Measurements from ENCODE around the gene ESRP2. TPM values are rescaled to one million over a fixed set of nuclear protein-coding genes. Genes with fewer than 3 reads are reported as not detected.

The ESRP2 gene
- total and polyA plus RNA-seq, 7 donors, result under 0.01 to 50.0 (median 12.1) TPM; not detected in 1

DNA sequence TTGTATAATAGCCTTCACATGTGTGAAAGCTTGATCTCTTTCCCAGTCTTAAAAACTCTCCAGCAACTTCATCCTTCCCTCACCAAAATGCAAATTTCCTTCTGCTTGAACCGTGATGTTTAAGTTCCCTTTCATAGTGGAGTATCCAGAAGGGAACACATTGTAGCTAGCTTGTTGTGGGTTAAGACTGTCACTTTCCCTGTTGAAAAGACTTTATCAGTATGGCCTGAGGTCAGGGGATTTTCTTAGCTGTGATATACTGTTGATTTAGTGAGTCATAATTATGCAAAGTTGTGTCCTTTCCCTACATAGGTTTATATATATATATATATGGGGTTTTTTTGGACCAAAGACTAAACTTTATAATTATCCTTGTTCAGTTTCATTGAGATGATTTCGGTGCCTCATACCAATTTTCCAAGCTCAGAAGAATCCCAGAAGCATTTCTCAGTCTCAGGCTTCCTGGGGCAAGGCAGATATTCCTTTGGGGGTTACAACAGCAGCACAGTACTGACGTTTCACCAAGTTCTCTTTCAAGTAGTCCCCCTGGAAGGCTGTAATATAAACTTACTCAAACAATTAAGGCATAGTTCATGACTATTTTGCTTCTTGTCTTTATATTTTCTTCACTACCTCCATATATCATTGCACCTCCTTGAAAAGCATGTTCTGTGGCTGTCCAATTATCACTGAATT lies 35.7 kb downstream of the ESRP2 start:
- WGBS, 2 donors, result 47 to 51% methylated on average over 3 of the region's 3 CpGs
- H3K4me1 ChIP-seq, result no peaks in the 10 kb centered on the region
- H3K9me3 ChIP-seq, result no peaks in the 10 kb centered on the region
- peaks cover 0 to 7% (median 0%) of the 10 kb centered on the region in 4 donors for H3K36me3 ChIP-seq
- no peak overlapping the region for H3K4me3 ChIP-seq
- no peak overlapping the region for H3K27ac ChIP-seq
- TF ChIP-seq POLR2AphosphoS5 (IDR thresholded peaks at IDR 0.05), result no peak
- no peak for TF ChIP-seq POLR2A (IDR thresholded peaks at IDR 0.05)
- TF ChIP-seq, protein P1, sequence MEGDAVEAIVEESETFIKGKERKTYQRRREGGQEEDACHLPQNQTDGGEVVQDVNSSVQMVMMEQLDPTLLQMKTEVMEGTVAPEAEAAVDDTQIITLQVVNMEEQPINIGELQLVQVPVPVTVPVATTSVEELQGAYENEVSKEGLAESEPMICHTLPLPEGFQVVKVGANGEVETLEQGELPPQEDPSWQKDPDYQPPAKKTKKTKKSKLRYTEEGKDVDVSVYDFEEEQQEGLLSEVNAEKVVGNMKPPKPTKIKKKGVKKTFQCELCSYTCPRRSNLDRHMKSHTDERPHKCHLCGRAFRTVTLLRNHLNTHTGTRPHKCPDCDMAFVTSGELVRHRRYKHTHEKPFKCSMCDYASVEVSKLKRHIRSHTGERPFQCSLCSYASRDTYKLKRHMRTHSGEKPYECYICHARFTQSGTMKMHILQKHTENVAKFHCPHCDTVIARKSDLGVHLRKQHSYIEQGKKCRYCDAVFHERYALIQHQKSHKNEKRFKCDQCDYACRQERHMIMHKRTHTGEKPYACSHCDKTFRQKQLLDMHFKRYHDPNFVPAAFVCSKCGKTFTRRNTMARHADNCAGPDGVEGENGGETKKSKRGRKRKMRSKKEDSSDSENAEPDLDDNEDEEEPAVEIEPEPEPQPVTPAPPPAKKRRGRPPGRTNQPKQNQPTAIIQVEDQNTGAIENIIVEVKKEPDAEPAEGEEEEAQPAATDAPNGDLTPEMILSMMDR (IDR thresholded peaks at IDR 0.05), result no peak
- TF ChIP-seq EP300 (IDR thresholded peaks at IDR 0.05), result no peak
- no peak for DNase-seq
- intact Hi-C loops (cut with DNase I), result no loop called here
- H3K27me3 ChIP-seq, result no peaks in the 10 kb centered on the region

DNA sequence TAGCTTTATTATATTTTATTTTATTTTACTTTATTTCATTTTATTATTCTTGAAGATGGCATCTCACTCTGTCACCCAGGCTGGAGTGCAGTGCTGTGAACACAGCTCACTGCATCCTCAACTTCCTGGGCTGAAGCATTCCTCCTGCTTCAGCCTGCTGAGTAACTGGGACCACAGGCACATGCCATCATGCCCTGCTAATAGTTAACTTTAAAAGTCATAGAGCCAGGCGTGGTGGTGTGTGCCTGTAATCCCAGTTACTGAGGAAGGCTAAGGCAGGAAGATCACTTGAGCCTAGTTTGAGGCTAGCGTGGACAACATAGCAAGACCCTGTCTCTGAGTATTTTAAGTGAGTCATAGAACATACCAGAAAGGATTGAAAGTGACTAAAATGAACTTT lies 38.7 kb downstream of the ESRP2 start:
- 79 to 86% methylated on average over 2 of the region's 2 CpGs for WGBS, 2 donors
- Histone ChIP-seq H3K4me1 (no peaks in the 10 kb centered on the region), H3K9me3 (no peaks in the 10 kb centered on the region), H3K27ac (no peak overlapping the region), H3K36me3 (peaks cover 0 to 7% (median 2%) of the 10 kb centered on the region in 4 donors), H3K4me3 (no peak overlapping the region), H3K27me3 (no peaks in the 10 kb centered on the region)
- TF ChIP-seq EP300 (IDR thresholded peaks at IDR 0.05) (no peak), POLR2A (IDR thresholded peaks at IDR 0.05) (no peak), POLR2AphosphoS5 (IDR thresholded peaks at IDR 0.05) (no peak)
- TF ChIP-seq, protein P1 (IDR thresholded peaks at IDR 0.05), result no peak
- DNase-seq, result no peak
- intact Hi-C loops (cut with DNase I), result no loop called here

DNA sequence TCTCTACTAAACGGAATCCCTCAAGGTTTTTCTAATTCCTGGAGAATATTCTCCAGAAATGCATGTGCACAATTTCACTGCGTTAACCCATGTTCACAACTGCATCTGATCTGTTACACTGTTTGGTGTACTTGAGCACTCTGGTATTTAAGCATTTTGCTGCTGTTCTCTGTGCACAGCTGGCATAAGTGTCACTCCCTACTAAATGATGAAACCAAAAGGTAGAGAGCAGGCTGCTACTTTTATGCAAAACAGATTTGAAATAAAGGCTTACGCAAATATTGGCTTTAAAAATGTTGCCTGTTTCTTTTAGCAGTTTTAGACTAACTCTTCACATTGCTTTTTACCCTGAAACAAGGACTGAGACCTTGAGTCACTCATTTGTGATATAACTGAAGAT lies 41.7 kb downstream of the ESRP2 start:
- 79 to 85% methylated on average over 3 of the region's 3 CpGs for WGBS, 2 donors
- no peak for TF ChIP-seq POLR2A (IDR thresholded peaks at IDR 0.05)
- no peak for TF ChIP-seq POLR2AphosphoS5 (IDR thresholded peaks at IDR 0.05)
- H3K36me3 ChIP-seq, result peaks cover 0 to 31% (median 8%) of the 10 kb centered on the region in 4 donors
- H3K4me1 ChIP-seq, result no peaks in the 10 kb centered on the region
- H3K4me3 ChIP-seq, result no peak overlapping the region
- no peaks in the 10 kb centered on the region for H3K9me3 ChIP-seq
- H3K27ac ChIP-seq, result no peak overlapping the region
- intact Hi-C loops (cut with DNase I), result no loop called here
- H3K27me3 ChIP-seq, result no peaks in the 10 kb centered on the region
- no peak for DNase-seq

DNA sequence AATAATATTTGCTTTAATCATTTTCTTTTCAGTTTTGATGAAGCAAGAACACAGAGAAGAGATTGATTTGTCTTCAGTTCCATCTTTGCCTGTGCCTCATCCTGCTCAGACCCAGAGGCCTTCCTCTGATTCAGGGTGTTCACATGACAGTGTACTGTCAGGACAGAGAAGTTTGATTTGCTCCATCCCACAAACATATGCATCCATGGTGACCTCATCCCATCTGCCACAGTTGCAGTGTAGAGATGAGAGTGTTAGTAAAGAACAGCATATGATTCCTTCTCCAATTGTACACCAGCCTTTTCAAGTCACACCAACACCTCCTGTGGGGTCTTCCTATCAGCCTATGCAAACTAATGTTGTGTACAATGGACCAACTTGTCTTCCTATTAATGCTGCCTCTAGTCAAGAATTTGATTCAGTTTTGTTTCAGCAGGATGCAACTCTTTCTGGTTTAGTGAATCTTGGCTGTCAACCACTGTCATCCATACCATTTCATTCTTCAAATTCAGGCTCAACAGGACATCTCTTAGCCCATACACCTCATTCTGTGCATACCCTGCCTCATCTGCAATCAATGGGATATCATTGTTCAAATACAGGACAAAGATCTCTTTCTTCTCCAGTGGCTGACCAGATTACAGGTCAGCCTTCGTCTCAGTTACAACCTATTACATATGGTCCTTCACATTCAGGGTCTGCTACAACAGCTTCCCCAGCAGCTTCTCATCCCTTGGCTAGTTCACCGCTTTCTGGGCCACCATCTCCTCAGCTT lies 45.0 kb downstream of the ESRP2 start:
- intact Hi-C loops (cut with DNase I), result no loop called here

DNA sequence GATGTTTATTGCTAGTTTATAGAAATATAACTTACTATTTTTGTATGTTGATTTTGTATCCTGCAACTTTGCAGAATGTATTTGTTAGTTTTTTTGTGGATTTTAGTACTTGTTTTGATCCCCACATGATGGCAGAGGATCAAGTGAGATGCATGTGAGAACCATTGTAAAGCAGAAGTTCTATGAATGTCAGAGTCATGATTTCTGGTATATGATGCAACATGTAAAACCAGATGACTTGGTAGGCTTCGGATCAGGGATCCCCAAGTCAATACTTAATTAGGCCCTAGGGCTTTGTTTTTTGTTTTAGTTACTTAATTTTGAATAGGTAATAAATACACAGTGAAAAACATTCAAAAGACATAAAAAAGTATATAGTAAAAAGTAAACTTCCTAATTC lies 45.8 kb downstream of the ESRP2 start:
- peaks cover 0 to 62% (median 12%) of the 10 kb centered on the region in 4 donors for H3K36me3 ChIP-seq
- no peaks in the 10 kb centered on the region for H3K4me1 ChIP-seq
- TF ChIP-seq POLR2AphosphoS5 (IDR thresholded peaks at IDR 0.05) (no peak), POLR2A (IDR thresholded peaks at IDR 0.05) (no peak), EP300 (IDR thresholded peaks at IDR 0.05) (no peak)
- TF ChIP-seq, protein P1 (IDR thresholded peaks at IDR 0.05), result no peak
- intact Hi-C loops (cut with DNase I), result no loop called here
- H3K4me3 ChIP-seq, result no peak overlapping the region
- H3K9me3 ChIP-seq, result no peaks in the 10 kb centered on the region
- H3K27ac ChIP-seq, result no peak overlapping the region
- WGBS, 2 donors, result 86 to 98% methylated on average over 1 of the region's 1 CpG
- no peak for DNase-seq
- H3K27me3 ChIP-seq, result no peaks in the 10 kb centered on the region

More for the DNA sequence above, 45.0 kb downstream of the ESRP2 start:
- Histone ChIP-seq H3K27me3 (no peaks in the 10 kb centered on the region), H3K36me3 (peaks cover 0 to 53% (median 11%) of the 10 kb centered on the region in 4 donors), H3K4me1 (no peaks in the 10 kb centered on the region), H3K9me3 (no peaks in the 10 kb centered on the region), H3K4me3 (no peak overlapping the region), H3K27ac (no peak overlapping the region)
- WGBS, 2 donors, result 90 to 95% methylated on average over 2 of the region's 2 CpGs
- no peak for TF ChIP-seq POLR2AphosphoS5 (IDR thresholded peaks at IDR 0.05)
- TF ChIP-seq EP300 (IDR thresholded peaks at IDR 0.05), result no peak
- TF ChIP-seq, protein P1 (IDR thresholded peaks at IDR 0.05), result no peak
- TF ChIP-seq POLR2A (IDR thresholded peaks at IDR 0.05), result no peak
- DNase-seq, result no peak

Data from sigmoid colon (tissue), 7 donors.